Neural cell (in vitro differentiated cells): ENCODE data around the gene HIPK2. TPM values are rescaled to one million over a fixed set of nuclear protein-coding genes. Genes with fewer than 3 reads are reported as not detected.

Experiments used
- H2AFZ ChIP-seq: fragments of 200-600, 300-800 bp; sonication (generic), shearing (Covaris generic); 2 replicates; pipeline ENCODE4 v1.6.0; 2014; ENCODE audit warnings: low read depth, mild to moderate bottlenecking, antibody characterized with exemption, low read length, moderate library complexity
- H3F3A ChIP-seq: fragments of 200-600 bp; shearing (Covaris generic); 2 replicates; pipeline ENCODE4 v1.6.1; 2016; ENCODE audit warnings: mild to moderate bottlenecking, moderate library complexity, mixed read lengths, antibody characterized with exemption, low read length; ENCODE audit not compliant: insufficient read depth, poor library complexity, severe bottlenecking
- H3K27ac ChIP-seq: fragments of 200-600, 300-800 bp; sonication (generic), shearing (Covaris generic); 2 replicates; pipeline ENCODE4 v1.5.1; 2014; ENCODE audit warnings: mild to moderate bottlenecking, low read length, moderate library complexity
- H3K27me3 ChIP-seq: fragments of 300-800, 200-600 bp; sonication (generic), shearing (Covaris generic); 2 replicates; pipeline ENCODE4 v1.6.0; 2014; ENCODE audit warnings: mild to moderate bottlenecking, low read depth, low read length, moderate library complexity; ENCODE audit not compliant: insufficient read depth
- H3K36me3 ChIP-seq: fragments of 300-800, 200-600 bp; sonication (generic), shearing (Covaris generic); 2 replicates; pipeline ENCODE4 v1.5.1; 2014; ENCODE audit warnings: mild to moderate bottlenecking, antibody characterized with exemption, low read length, moderate library complexity; ENCODE audit not compliant: insufficient read depth
- H3K4me2 ChIP-seq: fragments of 300-800, 200-600 bp; sonication (generic), shearing (Covaris generic); 2 replicates; pipeline ENCODE4 v1.6.0; 2014; ENCODE audit warnings: mild to moderate bottlenecking, low read length
- H3K4me3 ChIP-seq: fragments of 300-800, 200-600 bp; sonication (generic), shearing (Covaris generic); 2 replicates; pipeline ENCODE4 v1.5.1; 2014; ENCODE audit warnings: mild to moderate bottlenecking, low read length, moderate library complexity
- H3K79me2 ChIP-seq: fragments of 200-600 bp; shearing (Covaris generic); replicated peaks from 2 replicates; pipeline ENCODE4 v1.6.0; 2014; ENCODE audit warnings: mild to moderate bottlenecking, low read length, moderate library complexity; ENCODE audit not compliant: insufficient read depth
- H3K9ac ChIP-seq: fragments of 300-800, 200-600 bp; sonication (generic), shearing (Covaris generic); 2 replicates; pipeline ENCODE4 v1.6.1; 2016; ENCODE audit warnings: mild to moderate bottlenecking, low read length, mixed read lengths
- H3K9me2 ChIP-seq: fragments of 200-600 bp; shearing (Covaris generic); 2 replicates; pipeline ENCODE4 v1.6.1; 2016; ENCODE audit warnings: mild to moderate bottlenecking, low read length, mixed read lengths; ENCODE audit not compliant: insufficient read depth
- H3K9me3 ChIP-seq: fragments of 200-600, 300-800 bp; sonication (generic), shearing (Covaris generic); 2 replicates; pipeline ENCODE4 v1.6.1; 2016; ENCODE audit warnings: mild to moderate bottlenecking, mixed run types, low read length, moderate library complexity, mixed read lengths
- H4K20me1 ChIP-seq: fragments of 200-600 bp; shearing (Covaris generic); 2 replicates; pipeline ENCODE4 v1.6.1; 2016; ENCODE audit warnings: mild to moderate bottlenecking, mixed run types; ENCODE audit not compliant: insufficient read depth
- CTCF ChIP-seq: fragments of 450-650 bp; IDR thresholded peaks from 2 replicates; pipeline ENCODE4 v1.5.1; 2014; ENCODE audit warnings: antibody characterized with exemption, mild to moderate bottlenecking, moderate library complexity; ENCODE audit not compliant: poor library complexity, severe bottlenecking
- EP300 ChIP-seq: fragments of 450-650 bp; conservative IDR thresholded peaks from 2 replicates; pipeline ENCODE4 v1.6.1; 2014; ENCODE audit warnings: antibody characterized with exemption, mild to moderate bottlenecking, moderate library complexity; ENCODE audit not compliant: poor library complexity, severe bottlenecking
- EZH2 ChIP-seq: fragments of 200-600, 300-800 bp; shearing (Covaris generic), sonication (generic); IDR thresholded peaks from 2 replicates; pipeline ENCODE4 v1.6.1; 2014; ENCODE audit warnings: antibody characterized with exemption, low read length, borderline replicate concordance, mild to moderate bottlenecking; ENCODE audit not compliant: insufficient read depth, poor library complexity, severe bottlenecking
- MXI1 ChIP-seq: fragments of 450-650 bp; conservative IDR thresholded peaks from 2 replicates; pipeline ENCODE4 v1.6.1; 2014; ENCODE audit warnings: antibody characterized with exemption, mild to moderate bottlenecking; ENCODE audit not compliant: poor library complexity, severe bottlenecking
- POLR2AphosphoS5 ChIP-seq: IDR thresholded peaks from 2 replicates; pipeline ENCODE4 v1.6.1; 2012
- RAD21 ChIP-seq: fragments of 450-650 bp; conservative IDR thresholded peaks from 2 replicates; pipeline ENCODE4 v1.6.1; 2014; ENCODE audit warnings: antibody characterized with exemption, mild to moderate bottlenecking, moderate library complexity
- REST ChIP-seq: IDR thresholded peaks from 2 replicates; pipeline ENCODE4 v1.6.1; 2012; ENCODE audit warnings: borderline replicate concordance
- SMC3 ChIP-seq: fragments of 450-650 bp; conservative IDR thresholded peaks from 2 replicates; pipeline ENCODE4 v1.6.1; 2014; ENCODE audit warnings: antibody characterized with exemption, mild to moderate bottlenecking, moderate library complexity; ENCODE audit not compliant: poor library complexity
- TAF1 ChIP-seq: IDR thresholded peaks from 2 replicates; pipeline ENCODE4 v1.6.1; 2012; ENCODE audit warnings: low read depth
- polyA plus RNA-seq: library from polyadenylated mRNA; depleted of rRNA; stranded (reverse); fragments of >200 nt; gene quantifications from 2 replicates; pipeline ENCODE4 v1.2.3, GENCODE V29; 2014

The HIPK2 gene
- polyA plus RNA-seq, 1 donor from 2014 or later, result 8.5 TPM

GRCh38 chr7:139750459-139751095, 27.2 kb downstream of the HIPK2 start:
- peaks cover 4% of the 10 kb centered on the region for H4K20me1 ChIP-seq
- H3K27ac ChIP-seq, result no peak overlapping the region
- no peaks in the 10 kb centered on the region for H3F3A ChIP-seq
- H3K9me3 ChIP-seq, result no peaks in the 10 kb centered on the region
- no peak overlapping the region for H2AFZ ChIP-seq
- H3K79me2 ChIP-seq, result peaks cover 71% of the 10 kb centered on the region
- H3K9me2 ChIP-seq, result no peaks in the 10 kb centered on the region
- H3K27me3 ChIP-seq, result no peaks in the 10 kb centered on the region
- no peak overlapping the region for H3K4me2 ChIP-seq
- no peak overlapping the region for H3K9ac ChIP-seq
- H3K36me3 ChIP-seq, result no peaks in the 10 kb centered on the region
- TF ChIP-seq POLR2AphosphoS5 (no peak), EZH2 (no peak), MXI1 (no peak), EP300 (no peak), TAF1 (no peak), RAD21 (no peak), SMC3 (no peak), CTCF (no peak), REST (no peak)
- H3K4me3 ChIP-seq, result no peak overlapping the region

- H3K27ac ChIP-seq, result no peak overlapping the region
- peaks cover 68% of the 10 kb centered on the region for H3K79me2 ChIP-seq
- H3K9me2 ChIP-seq, result no peaks in the 10 kb centered on the region
Measured at GRCh38 chr7:139749545-139749944, 28.3 kb downstream of the HIPK2 start.

More at GRCh38 chr7:139749545-139749944, 28.3 kb downstream of the HIPK2 start:
- Histone ChIP-seq H3K9me3 (no peaks in the 10 kb centered on the region), H4K20me1 (peaks cover 6% of the 10 kb centered on the region), H3K4me2 (no peak overlapping the region), H3K9ac (no peak overlapping the region), H2AFZ (no peak overlapping the region), H3F3A (no peaks in the 10 kb centered on the region), H3K4me3 (no peak overlapping the region), H3K27me3 (no peaks in the 10 kb centered on the region), H3K36me3 (no peaks in the 10 kb centered on the region)
- TF ChIP-seq POLR2AphosphoS5 (no peak), CTCF (no peak), EP300 (no peak), MXI1 (no peak), REST (no peak), SMC3 (no peak), RAD21 (no peak), EZH2 (no peak), TAF1 (no peak)
